ENCODE data around the gene SGSH.
A peak's percentile ranks its signal among the peaks of the same experiment; 100 is the strongest.
"Not testable (repeated sequence)": the region's sequence is repeated elsewhere in the genome, so short reads cannot be mapped to it uniquely, and the experiment has no call there.

Gene SGSH

GRCh38 chr17:80260069-80260535, 40.0 kb upstream of the SGSH start:
- TF ChIP-seq ZNF274 (IDR thresholded peaks at IDR 0.05; ENCODE audit: low read depth, low read length): no peak
- peak overlapping the region; percentile 58; the same call in 1 of the 2 replicates for H3K4me3 ChIP-seq (ENCODE audit: low read length)

GRCh38 chr17:80259457-80260068, 39.4 kb upstream of the SGSH start:
- TF ChIP-seq ZNF274 (IDR thresholded peaks at IDR 0.05; ENCODE audit: low read depth, low read length): no peak
- H3K4me3 ChIP-seq (ENCODE audit: low read length): peak overlapping the region; percentile 58; the same call in 1 of the 2 replicates

GRCh38 chr17:80258296-80258695, 38.2 kb upstream of the SGSH start:
- not testable (repeated sequence) for H3K4me3 ChIP-seq (ENCODE audit: low read length)

GRCh38 chr17:80257716-80258213, 37.6 kb upstream of the SGSH start:
- H3K4me3 ChIP-seq (ENCODE audit: low read length): no peak overlapping the region
- no peak for TF ChIP-seq ZNF274 (IDR thresholded peaks at IDR 0.05; ENCODE audit: low read depth, low read length)

- TF ChIP-seq ZNF274 (IDR thresholded peaks at IDR 0.05; ENCODE audit: low read depth, low read length): no peak
- no peak overlapping the region for H3K4me3 ChIP-seq (ENCODE audit: low read length)
Measured at GRCh38 chr17:80256034-80256350, 35.9 kb upstream of the SGSH start.

GRCh38 chr17:80254396-80255251, 34.5 kb upstream of the SGSH start:
- H3K4me3 ChIP-seq (ENCODE audit: low read length): no peak overlapping the region; the same call in 1 of the 2 replicates
- no peak for TF ChIP-seq ZNF274 (IDR thresholded peaks at IDR 0.05; ENCODE audit: low read depth, low read length)

GRCh38 chr17:80253631-80254395, 33.7 kb upstream of the SGSH start:
- no peak for TF ChIP-seq ZNF274 (IDR thresholded peaks at IDR 0.05; ENCODE audit: low read depth, low read length)
- H3K4me3 ChIP-seq (ENCODE audit: low read length): no peak overlapping the region

GRCh38 chr17:80252871-80253270, 32.7 kb upstream of the SGSH start:
- no peak overlapping the region for H3K4me3 ChIP-seq (ENCODE audit: low read length)
- TF ChIP-seq ZNF274 (IDR thresholded peaks at IDR 0.05; ENCODE audit: low read depth, low read length): no peak

GRCh38 chr17:80251966-80252365, 31.8 kb upstream of the SGSH start:
- H3K4me3 ChIP-seq (ENCODE audit: low read length): no peak overlapping the region
- TF ChIP-seq ZNF274 (IDR thresholded peaks at IDR 0.05; ENCODE audit: low read depth, low read length): no peak

- no peak for TF ChIP-seq ZNF274 (IDR thresholded peaks at IDR 0.05; ENCODE audit: low read depth, low read length)
- no peak overlapping the region for H3K4me3 ChIP-seq (ENCODE audit: low read length)
Measured at GRCh38 chr17:80248894-80249710, 29.0 kb upstream of the SGSH start.

GRCh38 chr17:80248001-80248893, 28.1 kb upstream of the SGSH start:
- no peak for TF ChIP-seq ZNF274 (IDR thresholded peaks at IDR 0.05; ENCODE audit: low read depth, low read length)

GRCh38 chr17:80247561-80247960, 27.4 kb upstream of the SGSH start:
- TF ChIP-seq ZNF274 (IDR thresholded peaks at IDR 0.05; ENCODE audit: low read depth, low read length): no peak
- H3K4me3 ChIP-seq (ENCODE audit: low read length): no peak overlapping the region

More at GRCh38 chr17:80248001-80248893, 28.1 kb upstream of the SGSH start:
- no peak overlapping the region for H3K4me3 ChIP-seq (ENCODE audit: low read length)

GRCh38 chr17:80246726-80247125, 26.6 kb upstream of the SGSH start:
- no peak overlapping the region for H3K4me3 ChIP-seq (ENCODE audit: low read length)
- TF ChIP-seq ZNF274 (IDR thresholded peaks at IDR 0.05; ENCODE audit: low read depth, low read length): no peak

Measured in GM08714 (cell line).